ENCODE results near the gene ITIH6. TPM values are rescaled to one million over a fixed set of nuclear protein-coding genes. Genes with fewer than 3 reads are reported as not detected.
"Not testable (repeated sequence)": the region's sequence is repeated elsewhere in the genome, so short reads cannot be mapped to it uniquely, and the experiment has no call there.

ITIH6 gene
- total RNA-seq, 1 experiment from 2014 or later, result not detected

DNA sequence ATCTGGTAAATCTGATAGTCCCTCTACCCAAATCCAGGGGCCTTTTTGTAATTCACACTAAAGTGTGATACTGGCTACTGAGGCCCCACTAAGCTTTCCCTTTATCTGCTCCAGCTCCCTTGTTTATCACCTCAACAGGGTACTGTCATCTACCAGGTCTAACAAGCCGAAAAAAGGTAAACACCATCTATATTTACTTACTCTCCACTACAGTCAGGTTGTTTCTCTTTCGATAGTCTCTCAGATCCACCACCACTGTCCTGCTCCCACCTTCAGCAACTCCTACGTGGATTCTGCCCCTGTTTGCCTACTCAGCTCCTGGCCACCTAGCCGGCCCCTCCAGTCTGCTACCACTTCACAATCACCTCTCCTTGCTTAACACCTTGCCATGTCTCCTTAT is 3.3 kb downstream of the ITIH6 start:
- Mint-ChIP-seq H3K4me1 (ENCODE audit: low read depth, unreplicated experiment) (no peaks in the 10 kb centered on the region), H3K27me3 (ENCODE audit: unreplicated experiment) (peaks cover 71% of the 10 kb centered on the region), H3K27ac (ENCODE audit: unreplicated experiment) (no peak overlapping the region), H3K36me3 (ENCODE audit: insufficient read depth, unreplicated experiment) (no peaks in the 10 kb centered on the region), H3K4me3 (ENCODE audit: low read depth, unreplicated experiment) (no peak overlapping the region), H3K9me3 (ENCODE audit: low read depth, unreplicated experiment) (no peaks in the 10 kb centered on the region)
- CTCF ChIA-PET, result no interaction called here
- no TSS peak for BruUV-seq (replicated peaks)
- TF ChIP-seq, protein P1, sequence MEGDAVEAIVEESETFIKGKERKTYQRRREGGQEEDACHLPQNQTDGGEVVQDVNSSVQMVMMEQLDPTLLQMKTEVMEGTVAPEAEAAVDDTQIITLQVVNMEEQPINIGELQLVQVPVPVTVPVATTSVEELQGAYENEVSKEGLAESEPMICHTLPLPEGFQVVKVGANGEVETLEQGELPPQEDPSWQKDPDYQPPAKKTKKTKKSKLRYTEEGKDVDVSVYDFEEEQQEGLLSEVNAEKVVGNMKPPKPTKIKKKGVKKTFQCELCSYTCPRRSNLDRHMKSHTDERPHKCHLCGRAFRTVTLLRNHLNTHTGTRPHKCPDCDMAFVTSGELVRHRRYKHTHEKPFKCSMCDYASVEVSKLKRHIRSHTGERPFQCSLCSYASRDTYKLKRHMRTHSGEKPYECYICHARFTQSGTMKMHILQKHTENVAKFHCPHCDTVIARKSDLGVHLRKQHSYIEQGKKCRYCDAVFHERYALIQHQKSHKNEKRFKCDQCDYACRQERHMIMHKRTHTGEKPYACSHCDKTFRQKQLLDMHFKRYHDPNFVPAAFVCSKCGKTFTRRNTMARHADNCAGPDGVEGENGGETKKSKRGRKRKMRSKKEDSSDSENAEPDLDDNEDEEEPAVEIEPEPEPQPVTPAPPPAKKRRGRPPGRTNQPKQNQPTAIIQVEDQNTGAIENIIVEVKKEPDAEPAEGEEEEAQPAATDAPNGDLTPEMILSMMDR (IDR thresholded peaks at IDR 0.05; ENCODE audit: unreplicated experiment), result no peak
- DNase-seq, result no peak
- intact Hi-C loops (cut with micrococcal nuclease; ENCODE audit: unreplicated experiment), result no loop called here

DNA sequence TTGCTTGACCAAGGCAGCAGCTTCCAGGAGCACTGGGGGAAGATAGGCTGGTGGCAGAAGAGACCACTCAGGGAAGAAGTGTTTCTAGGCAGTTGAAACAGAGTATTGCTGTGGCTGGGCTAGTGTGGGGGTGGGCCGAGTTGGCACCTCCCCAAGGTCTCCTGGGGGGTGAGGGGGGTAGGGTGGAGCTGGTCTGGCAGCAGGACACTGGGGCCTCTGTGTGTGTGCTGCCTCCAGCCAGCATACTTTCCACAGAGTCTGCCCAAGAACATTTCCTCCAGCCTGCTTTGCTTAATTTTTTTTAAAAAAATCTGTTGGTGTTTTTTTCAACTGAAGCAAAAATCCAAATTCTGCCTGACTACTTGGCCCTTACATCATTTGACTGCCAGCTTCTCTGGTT is 4.0 kb downstream of the ITIH6 start:
- no peaks in the 10 kb centered on the region for H3K36me3 Mint-ChIP-seq (ENCODE audit: insufficient read depth, unreplicated experiment)
- no TSS peak for BruUV-seq (replicated peaks)
- no peaks in the 10 kb centered on the region for H3K9me3 Mint-ChIP-seq (ENCODE audit: low read depth, unreplicated experiment)
- H3K4me3 Mint-ChIP-seq (ENCODE audit: low read depth, unreplicated experiment), result no peak overlapping the region
- H3K27ac Mint-ChIP-seq (ENCODE audit: unreplicated experiment), result no peak overlapping the region
- H3K27me3 Mint-ChIP-seq (ENCODE audit: unreplicated experiment), result peaks cover 64% of the 10 kb centered on the region
- DNase-seq, result no peak
- TF ChIP-seq, protein P1 (IDR thresholded peaks at IDR 0.05; ENCODE audit: unreplicated experiment), result no peak
- CTCF ChIA-PET, result no interaction called here
- intact Hi-C loops (cut with micrococcal nuclease; ENCODE audit: unreplicated experiment), result no loop called here
- no peaks in the 10 kb centered on the region for H3K4me1 Mint-ChIP-seq (ENCODE audit: low read depth, unreplicated experiment)

DNA sequence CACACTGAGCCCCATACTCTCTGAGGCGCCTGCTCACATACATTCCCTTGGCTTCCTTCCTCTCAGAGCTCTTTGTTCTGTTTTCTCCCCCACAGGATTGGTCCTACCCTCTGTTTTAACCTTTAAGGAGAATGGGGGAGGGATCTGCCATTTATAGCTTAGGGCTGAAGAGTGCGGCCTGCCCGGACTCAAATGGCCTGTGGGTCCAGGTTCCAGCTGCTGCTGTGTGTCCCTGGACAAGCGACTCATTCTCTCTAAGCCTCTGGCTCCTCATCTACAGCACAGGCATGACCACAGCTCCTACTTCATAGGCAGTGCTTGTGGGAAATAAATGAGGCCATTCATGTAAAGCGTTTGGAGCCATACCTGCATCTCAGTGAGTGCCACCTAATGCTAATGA is 8.7 kb downstream of the ITIH6 start:
- H3K4me1 Mint-ChIP-seq (ENCODE audit: low read depth, unreplicated experiment); DNase-seq; H3K27ac Mint-ChIP-seq (ENCODE audit: unreplicated experiment); BruUV-seq (replicated peaks); intact Hi-C loops (cut with micrococcal nuclease; ENCODE audit: unreplicated experiment); H3K4me3 Mint-ChIP-seq (ENCODE audit: low read depth, unreplicated experiment); H3K9me3 Mint-ChIP-seq (ENCODE audit: low read depth, unreplicated experiment); H3K36me3 Mint-ChIP-seq (ENCODE audit: insufficient read depth, unreplicated experiment): not testable (repeated sequence)
- CTCF ChIA-PET, result interaction anchor here (0.7 kb wide), 1 partner anchor 35 kb away, joined by 3 read pairs; no protein-coding TSS in a partner anchor
- H3K27me3 Mint-ChIP-seq (ENCODE audit: unreplicated experiment), result peaks cover 28% of the 10 kb centered on the region

DNA sequence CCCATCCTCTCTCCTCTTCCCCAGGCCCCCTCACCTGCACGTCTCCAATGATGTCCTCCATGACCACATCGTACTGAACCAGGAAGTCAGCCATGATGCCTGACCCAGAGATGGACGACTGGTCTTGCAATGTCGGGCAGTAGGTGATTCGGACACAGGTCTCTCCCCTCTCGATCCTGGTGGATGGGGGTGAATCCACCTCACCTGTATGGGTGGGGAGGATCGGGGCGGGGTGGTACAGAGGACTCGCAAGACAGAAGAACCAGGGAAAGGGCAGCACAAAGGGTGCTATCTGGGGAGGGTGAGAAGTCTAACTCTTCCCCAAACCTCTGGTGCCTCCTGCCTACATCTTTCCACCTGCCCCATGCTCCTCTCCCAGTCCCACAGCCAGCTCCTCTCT is 9.6 kb downstream of the ITIH6 start:
- intact Hi-C loops (cut with micrococcal nuclease; ENCODE audit: unreplicated experiment), result no loop called here
- Mint-ChIP-seq H3K4me3 (ENCODE audit: low read depth, unreplicated experiment) (no peak overlapping the region), H3K36me3 (ENCODE audit: insufficient read depth, unreplicated experiment) (peaks cover 7% of the 10 kb centered on the region), H3K9me3 (ENCODE audit: low read depth, unreplicated experiment) (no peaks in the 10 kb centered on the region), H3K27ac (ENCODE audit: unreplicated experiment) (no peak overlapping the region), H3K27me3 (ENCODE audit: unreplicated experiment) (peaks cover 18% of the 10 kb centered on the region), H3K4me1 (ENCODE audit: low read depth, unreplicated experiment) (no peaks in the 10 kb centered on the region)
- no peak for DNase-seq
- TF ChIP-seq, protein P1 (IDR thresholded peaks at IDR 0.05; ENCODE audit: unreplicated experiment), result no peak
- CTCF ChIA-PET, result no interaction called here
- BruUV-seq (replicated peaks), result no TSS peak

DNA sequence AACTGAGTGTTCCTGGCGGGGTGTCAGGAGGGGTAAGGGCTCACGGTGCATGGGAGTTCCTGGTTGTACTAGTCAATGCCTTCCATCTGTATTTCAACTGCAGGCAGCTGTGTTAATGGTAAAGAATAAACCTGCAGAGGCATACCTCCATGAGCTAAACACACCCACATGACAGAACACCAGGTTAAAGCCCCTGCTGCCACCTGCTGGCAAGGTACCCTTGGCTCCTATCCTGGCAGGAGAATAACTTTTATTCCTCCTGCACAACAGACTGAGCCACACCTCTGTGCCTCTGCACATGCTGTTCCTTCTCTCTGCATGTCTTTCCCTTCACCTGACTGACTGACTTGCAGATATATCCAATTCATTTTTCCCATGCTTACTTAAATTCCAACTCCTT is 11.1 kb downstream of the ITIH6 start:
- no peaks in the 10 kb centered on the region for H3K4me1 Mint-ChIP-seq (ENCODE audit: low read depth, unreplicated experiment)
- H3K9me3 Mint-ChIP-seq (ENCODE audit: low read depth, unreplicated experiment), result no peaks in the 10 kb centered on the region
- DNase-seq, result peak; percentile 53
- intact Hi-C loops (cut with micrococcal nuclease; ENCODE audit: unreplicated experiment), result loop anchor here (1.0 kb wide), 1 partner anchor 147 kb away; no protein-coding TSS in a partner anchor
- peaks cover 7% of the 10 kb centered on the region for H3K27me3 Mint-ChIP-seq (ENCODE audit: unreplicated experiment)
- no peak overlapping the region for H3K27ac Mint-ChIP-seq (ENCODE audit: unreplicated experiment)
- peaks cover 7% of the 10 kb centered on the region for H3K36me3 Mint-ChIP-seq (ENCODE audit: insufficient read depth, unreplicated experiment)
- CTCF ChIA-PET, result interaction anchor here (0.6 to 2.4 kb wide), 3 partner anchors 11 to 147 kb away, joined by 3 to 27 read pairs (median 3); partner anchors contain the start of gene ITIH6
- no peak overlapping the region for H3K4me3 Mint-ChIP-seq (ENCODE audit: low read depth, unreplicated experiment)
- TF ChIP-seq, protein P1 (IDR thresholded peaks at IDR 0.05; ENCODE audit: unreplicated experiment), result peak; percentile 41
- no TSS peak for BruUV-seq (replicated peaks)
